HG02970 (cell line): ENCODE measurements around the gene LGALS4.
"Not testable (repeated sequence)": the region's sequence is repeated elsewhere in the genome, so short reads cannot be mapped to it uniquely, and the experiment has no call there.

Experiments
- ATAC-seq: cut with Tn5 transposase; IDR thresholded peaks from one replicate; pipeline ENCODE4 v1.9.1; 2021; ENCODE audit warnings: mild to moderate bottlenecking, moderate library complexity, moderate number of reproducible peaks; ENCODE audit not compliant: unreplicated experiment, low FRiP score

Gene LGALS4

DNA sequence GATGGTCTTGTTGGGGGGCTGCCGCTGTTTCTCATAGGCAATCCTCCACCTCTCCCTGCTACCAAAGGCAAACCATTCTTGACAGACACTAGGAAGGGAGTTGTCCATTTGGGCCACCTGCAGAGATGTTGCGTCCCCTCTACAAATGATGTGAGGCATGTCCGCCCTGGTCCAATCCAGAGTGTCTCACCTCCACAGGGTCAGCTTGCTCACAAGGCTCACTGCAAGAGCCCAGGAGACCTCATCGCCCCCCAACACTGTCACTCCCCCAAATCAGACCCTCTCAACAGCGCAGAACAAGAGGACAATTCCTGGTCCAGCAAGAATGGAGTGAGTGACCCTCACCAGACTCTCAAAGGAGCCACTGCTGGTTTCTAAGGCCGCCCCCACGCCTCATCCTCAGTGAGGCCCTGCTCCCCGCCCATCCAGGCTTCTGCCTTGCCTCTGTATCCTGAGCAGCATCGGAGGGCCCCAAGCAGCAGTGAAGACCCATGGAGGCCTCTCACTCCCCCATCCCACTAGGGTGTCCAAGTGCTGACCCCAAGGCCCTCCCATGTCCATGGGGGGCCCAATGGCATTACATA, 30.5 kb upstream of the LGALS4 start:
- ATAC-seq, result no peak

DNA sequence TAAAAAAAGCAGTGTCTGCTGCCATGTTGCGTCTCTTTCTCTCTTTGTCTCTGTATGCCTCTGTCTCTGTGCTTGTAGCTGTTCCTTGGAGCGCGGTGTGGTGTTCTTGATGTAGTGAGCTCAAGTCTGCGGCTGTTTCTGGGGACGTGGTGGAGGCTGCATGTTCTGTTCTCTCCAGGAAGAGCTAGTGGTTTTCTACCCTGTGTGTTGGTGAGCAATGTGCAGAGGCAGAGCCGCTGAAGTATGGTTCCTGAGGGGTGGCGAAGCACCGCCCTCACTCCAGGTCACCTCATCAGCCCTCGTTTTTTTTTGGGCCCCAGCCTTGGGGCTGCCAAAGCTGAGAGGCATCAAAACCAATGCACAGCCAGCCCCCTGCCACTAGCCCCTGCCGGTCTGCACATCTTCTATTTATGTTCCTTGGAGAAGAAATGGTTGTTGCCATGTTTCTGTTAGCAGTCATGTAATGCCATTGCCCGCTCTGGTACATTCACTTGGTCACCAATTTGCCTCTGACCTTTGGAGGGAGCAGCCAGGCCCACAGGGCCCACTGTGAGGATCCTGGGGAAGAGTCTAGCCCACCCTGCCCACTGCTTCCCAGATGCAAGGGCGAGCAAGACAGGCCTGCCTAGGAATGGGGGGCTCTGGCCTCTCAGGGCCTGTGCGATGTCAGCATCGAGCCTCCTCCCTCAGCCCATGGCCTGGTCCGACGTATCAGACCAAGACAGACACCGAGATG, 29.9 kb upstream of the LGALS4 start:
- ATAC-seq, result no peak

DNA sequence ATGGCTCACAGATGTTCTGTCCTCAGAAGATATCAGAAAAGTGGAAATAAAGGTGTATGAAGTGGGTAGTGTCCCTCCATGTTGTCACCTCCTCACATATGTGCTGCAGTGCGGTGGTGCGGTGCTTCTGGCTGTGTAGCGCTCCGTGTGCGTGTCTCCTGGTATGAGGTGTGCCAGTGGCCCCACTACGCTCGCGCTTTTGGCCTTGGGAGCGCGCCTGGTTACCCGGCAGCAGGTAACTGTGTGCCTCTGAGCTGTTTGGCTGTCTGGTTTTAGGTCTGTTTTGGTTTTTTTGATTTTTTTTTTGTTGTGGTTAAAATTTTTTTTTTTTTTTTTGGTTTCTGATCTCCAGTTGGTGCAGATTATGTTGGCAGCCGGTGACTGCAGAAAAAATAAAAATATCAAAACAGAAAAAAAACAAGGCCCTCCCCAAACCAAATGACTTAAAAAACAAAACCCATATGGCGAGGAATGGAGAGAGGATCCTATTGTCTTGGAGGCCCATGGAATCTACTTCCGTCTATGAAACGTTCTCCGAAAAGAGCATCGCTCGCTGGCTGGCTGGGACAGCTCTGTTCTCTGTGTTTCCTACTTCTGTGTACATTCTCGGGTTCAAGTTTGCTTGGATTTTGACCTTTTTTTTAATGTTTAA, 29.2 kb upstream of the LGALS4 start:
- ATAC-seq, result no peak

DNA sequence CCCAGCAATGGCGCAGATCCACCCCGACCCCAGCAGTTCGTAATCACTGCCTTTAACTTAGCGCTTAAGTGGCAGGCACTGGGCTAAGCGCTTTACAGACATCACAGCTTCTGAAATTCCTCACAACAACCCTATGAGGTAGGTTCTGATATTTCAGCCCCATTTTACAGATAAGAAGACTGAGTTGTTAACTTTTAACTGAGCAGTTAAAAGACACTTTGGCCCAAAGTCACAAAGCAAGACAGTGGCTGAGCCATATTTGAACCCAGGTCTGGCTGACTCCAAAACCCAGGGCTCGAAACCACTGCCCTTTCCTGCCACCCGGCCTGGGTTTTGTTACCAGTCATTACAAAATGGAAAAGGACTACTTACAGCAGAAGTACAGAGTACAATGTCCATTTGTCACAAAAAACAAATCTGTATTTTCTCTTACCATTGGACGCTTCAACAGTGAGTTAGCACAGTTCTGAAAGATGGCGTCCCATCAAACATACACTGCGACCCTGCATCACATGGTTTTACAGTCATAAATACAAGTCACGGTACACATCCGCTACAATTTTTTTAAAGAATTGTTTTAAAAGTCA, 28.5 kb upstream of the LGALS4 start:
- no peak for ATAC-seq

DNA sequence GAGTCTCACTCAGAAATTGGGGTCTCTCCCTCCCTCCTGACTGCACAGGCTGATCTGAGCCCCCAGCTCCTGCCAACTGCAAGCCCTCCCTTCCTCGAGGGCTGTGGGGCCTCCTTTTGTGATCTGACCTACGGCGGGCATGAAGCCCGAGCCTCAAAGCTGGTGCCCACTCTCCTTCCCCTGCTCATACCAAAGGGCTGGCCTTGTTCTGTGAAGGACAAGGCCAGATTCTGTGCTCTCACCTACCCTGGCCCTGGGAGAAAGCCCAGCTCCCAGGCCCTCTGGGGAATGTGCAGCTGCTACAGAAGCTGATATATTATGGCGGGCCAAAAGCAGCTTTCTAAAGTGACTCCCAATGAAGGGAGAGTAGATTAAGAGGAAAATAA, 27.8 kb upstream of the LGALS4 start:
- no peak for ATAC-seq

DNA sequence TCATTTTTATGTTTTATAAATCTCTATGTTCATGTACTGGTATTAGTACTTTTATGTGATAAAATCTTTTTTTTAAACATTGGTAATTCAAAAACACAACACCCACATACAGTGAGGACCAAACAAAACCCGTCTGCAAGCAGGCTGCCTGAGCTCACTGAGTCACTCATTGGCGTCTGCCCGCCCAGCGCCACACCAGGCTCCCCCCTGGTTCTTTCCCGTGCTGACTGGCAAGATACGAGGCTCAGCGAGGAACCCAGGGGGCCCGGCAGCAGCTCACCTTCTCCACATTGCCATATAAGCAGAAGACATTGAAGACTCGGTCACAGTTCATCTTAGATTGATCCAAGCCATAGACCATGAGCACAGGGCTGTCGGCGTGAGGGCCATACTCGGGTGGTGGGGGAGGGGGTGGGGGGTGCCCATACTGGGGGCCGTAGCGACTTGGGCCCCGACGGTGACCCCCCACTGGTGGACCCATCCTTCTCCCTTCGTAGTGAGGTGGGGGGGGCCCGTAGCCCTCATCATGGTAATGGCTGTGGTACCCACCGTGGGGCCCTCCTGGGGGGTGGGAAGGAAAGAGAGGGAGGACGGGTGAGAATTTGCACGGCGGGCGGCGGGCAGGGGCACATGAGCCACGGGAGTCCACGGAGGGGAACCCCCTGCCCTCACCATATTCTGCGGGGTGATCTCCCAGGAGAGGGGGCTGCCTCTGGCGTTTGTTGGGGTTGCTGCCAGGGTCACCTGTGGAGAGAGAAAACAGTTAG, 27.3 kb upstream of the LGALS4 start:
- ATAC-seq, result no peak

DNA sequence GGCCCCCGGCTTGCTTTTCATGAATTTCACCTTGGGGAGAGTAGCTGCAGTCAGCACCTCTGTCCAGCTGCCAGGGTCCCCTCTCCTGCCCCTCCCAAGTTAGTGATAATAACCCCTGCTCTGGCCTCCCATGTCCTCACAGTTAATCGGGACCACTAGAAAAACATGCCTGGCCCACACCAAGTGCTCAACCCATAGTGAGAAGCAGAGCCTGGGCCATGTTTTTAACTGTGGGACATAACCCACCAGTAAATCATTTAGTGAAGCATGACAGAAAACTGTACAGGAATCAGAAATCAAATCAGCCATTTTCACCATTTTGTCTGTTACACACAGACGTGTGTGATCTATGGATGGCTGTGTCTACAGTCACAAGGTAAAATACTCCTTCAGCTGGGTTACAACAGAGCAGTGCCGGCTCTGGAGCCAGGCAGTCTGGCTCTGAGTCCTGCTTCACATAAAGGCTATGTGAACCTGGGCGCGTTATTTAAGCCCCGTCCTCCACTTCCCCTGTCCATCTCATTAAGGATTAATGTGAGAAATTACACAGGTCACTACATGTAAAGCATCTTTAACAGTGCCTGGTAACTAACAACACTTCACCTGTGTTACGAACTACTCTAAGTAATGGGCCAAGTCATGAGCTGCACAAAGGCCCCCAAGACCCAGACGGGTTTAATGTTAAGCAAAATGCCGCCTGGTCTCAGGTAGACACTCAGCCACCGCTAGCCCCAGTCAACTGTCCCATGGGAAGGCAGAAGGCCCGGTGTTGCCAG, 26.4 kb upstream of the LGALS4 start:
- no peak for ATAC-seq

DNA sequence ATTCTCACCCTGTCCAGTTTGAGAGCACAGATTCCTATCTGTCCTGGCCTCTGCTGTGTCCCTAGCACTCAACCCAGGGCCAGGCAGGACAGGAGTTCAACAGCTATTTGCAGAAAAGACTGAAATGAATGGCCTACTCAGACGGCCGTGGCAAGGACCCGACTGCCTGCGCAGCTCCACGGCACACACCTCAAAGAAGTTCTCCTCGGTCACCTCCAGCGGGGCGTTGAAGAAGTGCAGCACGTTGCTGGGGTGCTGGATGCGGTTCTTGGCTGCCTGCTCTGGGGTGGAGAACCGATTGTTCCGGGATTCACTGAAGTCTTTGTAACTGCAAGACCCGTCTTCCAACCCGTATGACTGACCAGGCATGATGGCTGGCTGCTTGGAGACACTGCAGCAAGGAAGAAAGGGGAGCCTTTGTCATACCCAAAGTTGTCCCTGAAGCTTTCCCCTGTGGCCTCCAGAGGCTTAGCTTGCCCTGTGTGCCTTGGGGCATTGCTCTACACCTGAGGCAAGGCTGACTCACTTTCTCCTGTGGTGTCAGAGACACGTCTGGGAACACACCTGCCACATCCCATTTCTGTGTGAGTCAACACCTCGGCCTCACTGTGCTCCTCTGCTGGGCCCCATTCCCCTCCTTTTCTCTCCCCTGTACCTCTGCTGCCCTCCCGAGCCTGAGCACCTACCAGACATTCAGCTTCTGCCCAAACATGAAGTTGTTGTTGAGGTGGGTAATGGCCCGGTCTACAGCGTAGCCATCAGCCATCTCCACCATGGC, 25.7 kb upstream of the LGALS4 start:
- no peak for ATAC-seq

DNA sequence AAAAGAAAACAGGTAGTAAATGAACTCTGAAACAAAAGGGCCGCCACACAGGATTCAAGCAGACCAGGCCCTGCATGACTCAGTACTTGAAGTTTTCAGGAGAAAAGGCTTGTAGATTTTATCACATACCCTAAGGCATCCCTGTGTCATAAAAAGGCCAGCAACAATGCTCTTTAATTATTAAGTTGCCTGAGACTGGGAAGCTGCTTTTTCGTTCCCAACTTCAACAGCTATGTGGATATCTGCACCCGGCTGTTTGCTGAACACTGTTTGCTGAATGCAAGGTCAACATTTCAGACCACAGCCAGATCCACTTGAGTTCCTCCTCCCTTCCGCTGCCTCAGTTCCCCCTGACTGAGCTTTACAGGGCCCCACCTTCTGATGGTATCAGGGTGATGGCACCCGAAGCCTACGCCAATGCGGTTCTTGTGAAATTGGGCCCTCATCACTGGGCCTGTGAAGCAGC, 24.9 kb upstream of the LGALS4 start:
- ATAC-seq, result no peak

DNA sequence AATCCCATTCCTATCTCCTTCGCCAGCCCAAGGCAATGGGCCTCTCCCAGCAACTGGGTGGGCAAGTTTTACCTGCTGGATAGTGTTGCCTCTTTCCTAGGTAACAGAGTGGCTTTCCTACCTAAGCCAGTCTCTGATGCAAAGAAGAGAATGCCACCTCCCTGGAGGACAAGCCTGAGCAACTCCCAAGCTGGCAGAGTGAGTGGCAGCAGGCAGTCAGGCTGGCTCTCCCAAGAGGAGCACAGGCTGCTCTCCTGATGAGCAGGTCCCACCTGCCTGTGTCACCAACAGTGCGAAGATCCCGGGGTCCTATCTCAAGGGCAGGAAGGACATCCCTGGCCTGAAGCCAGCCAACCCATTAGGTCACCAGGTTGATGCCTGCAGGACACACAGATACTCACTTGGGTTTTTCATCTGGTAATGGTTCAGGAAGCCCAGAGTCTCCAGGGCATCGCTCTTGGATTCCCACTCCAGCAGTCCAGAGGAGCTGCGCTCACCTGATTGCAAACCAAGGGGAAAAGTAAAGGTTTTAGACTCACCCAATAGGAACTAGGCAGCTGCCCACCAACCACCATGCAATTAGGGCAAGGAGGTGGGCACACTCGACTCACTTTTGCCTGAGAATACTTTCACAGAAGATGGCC, 24.4 kb upstream of the LGALS4 start:
- no peak for ATAC-seq

DNA sequence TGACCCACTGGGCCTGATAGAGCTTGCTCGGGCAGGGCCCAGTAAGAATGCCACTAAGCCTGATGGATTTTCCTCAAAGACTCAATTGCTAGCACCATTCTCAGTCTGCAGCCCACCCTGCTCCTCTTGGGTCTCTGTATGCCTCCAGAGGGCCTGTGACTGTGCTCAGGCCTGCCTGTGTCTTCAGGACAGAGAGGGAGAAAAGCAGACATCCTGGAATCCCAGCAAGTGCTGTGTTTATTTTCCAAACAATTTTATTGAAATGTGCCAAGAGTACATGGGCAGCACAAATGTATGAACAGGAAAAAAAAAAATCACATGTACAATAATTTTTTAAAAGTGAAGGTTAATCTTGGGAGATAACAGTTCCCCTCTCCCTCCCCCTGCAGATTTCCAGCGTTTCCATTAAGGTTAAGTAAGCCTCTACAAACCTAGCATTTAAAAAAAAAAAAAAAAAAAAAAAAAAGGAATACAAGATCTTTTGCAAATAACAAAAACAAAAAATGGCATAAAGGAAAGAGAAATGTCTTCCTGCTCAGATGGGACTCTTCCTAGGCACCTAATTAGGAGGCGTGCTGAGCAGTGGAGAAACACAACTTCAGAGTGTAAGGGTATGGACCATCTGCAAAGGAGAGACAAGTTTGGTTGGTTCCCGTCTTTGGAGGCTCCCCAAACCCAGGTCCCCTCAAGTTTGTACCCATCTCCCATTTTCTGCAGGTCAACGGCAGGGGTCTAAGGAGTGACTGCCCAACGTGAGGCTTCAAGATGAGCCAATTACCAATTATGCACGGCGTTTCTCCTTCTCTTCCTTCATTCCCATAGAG, 23.6 kb upstream of the LGALS4 start:
- no peak for ATAC-seq

DNA sequence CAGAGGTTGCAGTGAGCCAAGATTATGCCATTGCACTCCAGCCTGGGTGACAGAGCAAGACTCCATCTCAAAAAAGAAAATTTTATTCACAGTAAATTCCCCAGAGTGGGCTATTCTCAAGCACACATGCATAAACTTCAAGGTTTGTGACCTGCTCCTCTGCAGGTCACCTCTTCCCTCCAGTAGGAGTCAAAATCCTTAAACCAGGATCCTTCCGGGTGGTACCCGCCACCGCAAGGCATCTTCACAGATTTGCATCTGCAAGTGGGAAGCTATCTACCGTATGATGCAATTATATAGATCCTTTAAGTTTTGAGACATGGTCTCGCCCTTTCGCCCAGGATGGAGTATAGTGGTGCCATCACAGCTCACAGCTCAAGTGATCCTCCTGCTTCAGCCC, 21.8 kb upstream of the LGALS4 start:
- ATAC-seq, result no peak

DNA sequence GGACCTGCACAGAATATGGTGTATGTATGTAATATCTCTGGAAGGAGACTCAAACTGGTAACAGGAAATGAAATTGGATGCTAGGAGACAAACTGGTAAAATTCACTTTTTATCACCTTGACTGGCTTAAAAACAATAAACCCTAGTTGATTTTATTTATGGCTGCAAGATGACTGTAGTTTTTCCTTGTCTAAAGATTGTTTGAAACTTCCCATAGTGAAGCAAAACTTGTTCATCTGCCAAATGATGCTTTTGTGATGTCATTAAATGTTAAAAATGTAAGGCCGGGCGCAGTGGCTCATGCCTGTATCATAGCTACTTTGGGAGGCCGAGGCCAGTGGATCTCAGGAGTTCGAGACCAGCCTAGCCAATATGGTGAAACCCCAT, 21.4 kb upstream of the LGALS4 start:
- no peak for ATAC-seq

DNA sequence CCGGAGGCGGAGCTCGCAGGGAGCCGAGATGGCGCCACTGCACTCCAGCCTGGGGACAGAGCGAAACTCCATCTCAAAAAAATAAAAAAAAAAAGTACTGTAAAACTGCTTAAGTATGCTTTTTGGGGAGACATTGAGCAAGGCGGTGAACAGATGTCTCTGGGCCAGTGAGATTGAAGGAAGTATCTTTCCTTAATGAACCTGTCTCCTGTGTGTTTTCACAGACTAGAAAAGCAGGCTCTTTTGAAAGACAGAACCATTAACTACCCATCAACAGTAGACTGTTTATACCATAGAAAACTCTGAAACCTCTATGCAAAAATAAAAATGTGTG, 20.3 kb upstream of the LGALS4 start:
- ATAC-seq, result no peak

DNA sequence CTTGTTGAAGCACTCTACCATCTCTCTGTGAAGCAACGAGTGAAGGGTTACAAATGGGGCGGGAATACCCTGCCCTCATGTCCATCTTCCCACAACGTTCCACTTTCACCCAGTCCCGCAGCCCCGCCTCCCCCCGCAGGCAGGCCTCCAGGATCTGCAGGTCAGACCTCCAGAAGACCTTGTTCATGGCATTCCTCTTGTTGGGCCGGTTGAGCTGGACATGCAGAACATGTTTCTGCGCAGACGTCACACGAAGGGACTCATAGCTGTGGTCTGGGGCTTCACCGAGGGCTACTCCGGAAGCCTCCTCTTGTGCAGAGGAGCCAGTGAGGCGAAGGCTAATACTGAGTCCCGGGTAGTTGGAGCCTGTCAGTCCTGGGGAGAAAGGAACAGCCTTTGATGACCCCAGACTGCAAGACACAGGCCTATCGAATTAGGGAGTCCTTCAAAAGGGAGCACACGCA, 18.4 kb upstream of the LGALS4 start:
- peak; percentile 24 for ATAC-seq

DNA sequence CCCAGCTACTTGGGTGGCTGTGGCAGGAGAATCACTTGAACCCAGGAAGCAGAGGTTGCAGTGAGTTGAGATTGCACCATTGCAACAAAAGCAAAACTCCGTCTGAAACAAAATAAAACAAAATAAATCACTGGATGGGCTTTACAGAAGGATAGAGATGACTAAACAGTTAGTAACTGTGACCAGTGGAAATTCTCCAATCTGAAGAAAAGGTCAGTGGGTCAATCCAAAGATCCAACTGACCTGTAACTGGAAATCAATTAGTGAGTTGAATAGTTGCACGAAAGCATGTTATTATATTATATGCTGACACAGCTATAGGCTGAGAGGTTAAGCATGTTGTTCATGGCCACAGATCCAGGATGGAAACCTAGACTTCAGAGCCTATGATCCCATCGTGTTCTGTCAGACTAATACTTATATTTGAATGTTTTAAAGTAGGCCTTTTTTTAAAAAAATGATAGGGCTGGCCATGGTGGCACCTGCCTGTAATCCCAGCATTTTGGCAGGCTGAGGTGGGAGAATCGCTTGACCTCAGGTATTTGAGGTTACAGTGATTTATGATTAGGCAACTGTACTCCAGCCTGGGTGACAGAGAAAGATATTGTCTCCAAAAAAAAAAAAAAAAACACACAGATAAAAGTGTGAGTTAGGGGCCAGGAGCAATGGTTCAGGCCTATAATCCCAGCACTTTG, 17.4 kb upstream of the LGALS4 start:
- ATAC-seq, result no peak

DNA sequence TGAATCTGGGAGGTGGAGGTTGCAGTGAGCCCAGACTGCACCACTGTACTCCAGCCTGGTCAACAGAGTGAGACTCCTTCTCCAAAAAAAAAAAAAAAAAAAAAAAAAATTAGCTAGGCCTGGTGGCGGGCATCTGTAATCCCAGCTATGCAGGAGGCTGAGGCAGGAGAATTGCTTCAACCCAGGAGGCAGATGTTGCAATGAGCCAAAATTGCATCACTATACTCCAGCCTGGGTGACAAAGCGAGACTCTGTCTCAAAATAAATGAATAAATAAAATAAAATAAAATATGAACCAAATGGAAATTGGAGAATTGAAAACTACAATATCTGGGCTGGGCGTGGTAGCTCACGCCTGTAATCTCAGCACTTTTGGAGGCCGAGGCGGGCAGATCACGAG, 16.5 kb upstream of the LGALS4 start:
- not testable (repeated sequence) for ATAC-seq
